MM.1S (cell line): Measurements from ENCODE around the gene ZBTB45.
A peak's percentile ranks its signal among the peaks of the same experiment; 100 is the strongest.

Experiments
- DNase-seq: peaks from one replicate; pipeline ENCODE4 v3.0.0-alpha.2; 2015
- H2AFZ ChIP-seq: fragments of 300-600 bp; sonication (generic); 2 replicates; pipeline ENCODE4 v1.6.0; 2016; ENCODE audit warnings: antibody characterized with exemption, low read length
- H3F3A ChIP-seq: fragments of 300-600 bp; sonication (generic); 2 replicates; pipeline ENCODE4 v1.6.1; 2016; ENCODE audit warnings: mild to moderate bottlenecking, antibody characterized with exemption, low read length, moderate library complexity, mixed read lengths; ENCODE audit not compliant: insufficient read depth
- H3K27ac ChIP-seq: fragments of 300-600 bp; sonication (generic); 2 replicates; pipeline ENCODE4 v1.5.1; 2016; ENCODE audit warnings: mild to moderate bottlenecking, low read length
- H3K27me3 ChIP-seq: fragments of 300-600 bp; sonication (generic); replicated peaks from 2 replicates; pipeline ENCODE4 v1.6.0; 2016; ENCODE audit warnings: low read length; ENCODE audit not compliant: insufficient read depth
- H3K36me3 ChIP-seq: fragments of 300-600 bp; sonication (generic); replicated peaks from 2 replicates; pipeline ENCODE4 v1.6.1; 2016; ENCODE audit warnings: mild to moderate bottlenecking, low read length, mixed read lengths; ENCODE audit not compliant: insufficient read depth
- H3K4me1 ChIP-seq: fragments of 300-600 bp; sonication (generic); 2 replicates; pipeline ENCODE4 v1.6.1; 2016; ENCODE audit warnings: low read length, mixed read lengths
- H3K4me2 ChIP-seq: fragments of 300-600 bp; sonication (generic); 2 replicates; pipeline ENCODE4 v1.6.0; 2016; ENCODE audit warnings: low read depth, low read length
- H3K4me3 ChIP-seq: fragments of 300-600 bp; sonication (generic); 2 replicates; pipeline ENCODE4 v1.5.1; 2016; ENCODE audit warnings: low read length, mixed read lengths
- H3K79me2 ChIP-seq: fragments of 300-600 bp; sonication (generic); 2 replicates; pipeline ENCODE4 v1.6.1; 2016; ENCODE audit warnings: mixed run types, low read length, mixed read lengths
- H3K9ac ChIP-seq: fragments of 300-600 bp; sonication (generic); 2 replicates; pipeline ENCODE4 v1.6.1; 2016; ENCODE audit warnings: low read length, mixed read lengths
- H3K9me2 ChIP-seq: fragments of 300-600 bp; sonication (generic); replicated peaks from 2 replicates; pipeline ENCODE4 v1.6.1; 2016; ENCODE audit warnings: mild to moderate bottlenecking, low read length, mixed read lengths; ENCODE audit not compliant: insufficient read depth
- H3K9me3 ChIP-seq: fragments of 300-600 bp; sonication (generic); replicated peaks from 2 replicates; pipeline ENCODE4 v1.6.1; 2016; ENCODE audit warnings: mild to moderate bottlenecking, low read length, mixed read lengths; ENCODE audit not compliant: insufficient read depth
- H4K20me1 ChIP-seq: fragments of 300-600 bp; sonication (generic); 2 replicates; pipeline ENCODE4 v1.6.1; 2016; ENCODE audit warnings: mild to moderate bottlenecking, low read length, moderate library complexity, mixed read lengths; ENCODE audit not compliant: insufficient read depth
- CTCF ChIP-seq: fragments of 300-600 bp; sonication (generic); IDR thresholded peaks from 2 replicates; pipeline ENCODE4 v1.5.1; 2016; ENCODE audit warnings: antibody characterized with exemption, low read length, mixed read lengths
- EZH2 ChIP-seq: fragments of 300-600 bp; sonication (generic); optimal IDR thresholded peaks from 2 replicates; pipeline ENCODE3; 2017; ENCODE audit warnings: low read depth, mild to moderate bottlenecking, antibody characterized with exemption, low read length, mixed read lengths
- EZH2phosphoT487 ChIP-seq: fragments of 300-600 bp; sonication (generic); IDR thresholded peaks from 2 replicates; pipeline ENCODE4 v1.6.1; 2018; ENCODE audit warnings: antibody characterized with exemption, low read length

The ZBTB45 gene

GRCh38 chr19:58519355-58520256 is at the start of gene ZBTB45:
Gene ZBTB45 (minus strand): TSS chr19:58519810. CDS start chr19:58517673, 2,137 bp downstream.
- no peaks in the 10 kb centered on the region for H3K36me3 ChIP-seq
- H3F3A ChIP-seq, result peaks cover 11% of the 10 kb centered on the region; the same call in 1 of the 2 replicates
- H3K27ac ChIP-seq, result peak within 1 kb of the TSS; percentile 78
- H4K20me1 ChIP-seq, result no peaks in the 10 kb centered on the region
- H3K4me2 ChIP-seq, result peak within 1 kb of the TSS; percentile 82
- H3K9me2 ChIP-seq, result no peaks in the 10 kb centered on the region
- peaks cover 5% of the 10 kb centered on the region; the same call in 1 of the 2 replicates for H3K4me1 ChIP-seq
- peak within 1 kb of the TSS; percentile 73 for H3K9ac ChIP-seq
- H2AFZ ChIP-seq, result peak within 1 kb of the TSS; percentile 92
- DNase-seq, result peak; percentile 95
- H3K4me3 ChIP-seq, result peak within 1 kb of the TSS; percentile 88
- H3K27me3 ChIP-seq, result peaks cover 4% of the 10 kb centered on the region; the same call in 1 of the 2 replicates
- no peaks in the 10 kb centered on the region for H3K9me3 ChIP-seq
- TF ChIP-seq EZH2phosphoT487 (no peak), CTCF (peak; percentile 74)
- H3K79me2 ChIP-seq, result peaks cover 13% of the 10 kb centered on the region

GRCh38 chr19:58568453-58569130 is 49.0 kb upstream of the ZBTB45 start:
- no peaks in the 10 kb centered on the region for H3K9me3 ChIP-seq
- H3K27me3 ChIP-seq, result no peaks in the 10 kb centered on the region
- H3F3A ChIP-seq, result peaks cover 1% of the 10 kb centered on the region
- H4K20me1 ChIP-seq, result no peaks in the 10 kb centered on the region
- H3K4me3 ChIP-seq, result no peak overlapping the region
- H3K79me2 ChIP-seq, result 0 out of 2 replicates have a peak, but pooled peaks cover 11% of the 10 kb centered on the region
- no peak overlapping the region for H3K4me2 ChIP-seq
- 0 out of 2 replicates have a peak, but pooled peaks cover 7% of the 10 kb centered on the region for H3K4me1 ChIP-seq
- H3K36me3 ChIP-seq, result no peaks in the 10 kb centered on the region
- no peak overlapping the region for H3K9ac ChIP-seq
- H2AFZ ChIP-seq, result no peak overlapping the region
- H3K27ac ChIP-seq, result no peak overlapping the region
- DNase-seq, result no peak
- no peaks in the 10 kb centered on the region for H3K9me2 ChIP-seq
- TF ChIP-seq CTCF (no peak), EZH2phosphoT487 (no peak), EZH2 (no peak)

- no peaks in the 10 kb centered on the region for H3F3A ChIP-seq
- H3K27ac ChIP-seq, result no peak overlapping the region
- no peaks in the 10 kb centered on the region for H3K9me2 ChIP-seq
- H4K20me1 ChIP-seq, result no peaks in the 10 kb centered on the region
- H3K4me2 ChIP-seq, result no peak overlapping the region
- H3K36me3 ChIP-seq, result no peaks in the 10 kb centered on the region
- TF ChIP-seq CTCF (no peak), EZH2phosphoT487 (no peak), EZH2 (no peak)
- no peak overlapping the region for H2AFZ ChIP-seq
- H3K9ac ChIP-seq, result no peak overlapping the region
- DNase-seq, result no peak
- H3K79me2 ChIP-seq, result 0 out of 2 replicates have a peak, but pooled peaks cover 6% of the 10 kb centered on the region
- H3K4me3 ChIP-seq, result no peak overlapping the region
- H3K27me3 ChIP-seq, result no peaks in the 10 kb centered on the region
- no peaks in the 10 kb centered on the region for H3K9me3 ChIP-seq
- 0 out of 2 replicates have a peak, but pooled peaks cover 2% of the 10 kb centered on the region for H3K4me1 ChIP-seq
Measured at GRCh38 chr19:58566989-58567388, 47.4 kb upstream of the ZBTB45 start.
